K562 (cell line): ENCODE data around the gene PADI4. TPM values are rescaled to one million over a fixed set of nuclear protein-coding genes. Genes with fewer than 3 reads are reported as not detected.

Source experiments
- ATAC-seq: fragments of 200-7000 bp; cut with Tn5 transposase; 3 replicates; pipeline ENCODE4 v1.9.1; 2020; ENCODE audit warnings: moderate library complexity
- BruUV-seq: library from RNA; stranded (reverse); fragments of 400-500 nt; replicated peaks from 2 replicates; lab custom pipeline; 2021; lab: Mats Ljungman, UMichigan
- CTCF ChIA-PET: fragments of 300-600 bp; formaldehyde crosslinking; extraction: SDS; loops from one replicate; lab custom pipeline; 2021; ENCODE audit warnings: low intra/inter-chr PET ratio; lab: Yijun Ruan, JAX
- POLR2A ChIA-PET: fragments of 300-600, 350-650 bp; sonication (Branson Sonifier 250); formaldehyde crosslinking; extraction: SDS; loops from one replicate; lab custom pipeline; 2021; ENCODE audit warnings: antibody characterized with exemption, inconsistent platforms; lab: Yijun Ruan, JAX
- DNase-seq, 4 experiments: peaks; one replicate each; pipeline versions ENCODE4 v3.0.0 to v3.0.0-alpha.2; 2011 to 2018; ENCODE audit warnings: low spot score in 3 of 4, mixed read lengths in 3 of 4; ENCODE audit errors: extremely low read depth in 1 of 4
- FAIRE-seq: peaks from 2 replicates; lab custom pipeline; 2011; peaks lifted over from hg19 to GRCh38; lab: Jason Lieb, UNC
- H2AFZ ChIP-seq: 2 replicates; pipeline ENCODE4 v1.6.0; 2011; ENCODE audit warnings: low read depth, low read length, control low read depth, inconsistent platforms
- H3K27ac ChIP-seq: fragments of 200-600 bp; 3 replicates; pipeline ENCODE4 v1.8.0; 2011; ENCODE audit warnings: low read depth, mild to moderate bottlenecking, control low read depth, inconsistent platforms, low read length, moderate library complexity, mixed read lengths; ENCODE audit errors: extremely low read depth
- H3K27me3 ChIP-seq, 2 experiments: fragments of 300-600 bp in 1 of 2; 2 replicates in 1 of 2; 3 replicates in 1 of 2; pipeline versions ENCODE4 v1.6.0 to v1.8.0; 2011; ENCODE audit warnings: inconsistent platforms in 2 of 2, low read length in 2 of 2, mild to moderate bottlenecking in 1 of 2, mixed read lengths in 1 of 2, moderate library complexity in 1 of 2; ENCODE audit not compliant: control insufficient read depth in 2 of 2, insufficient read depth in 2 of 2
- H3K36me3 ChIP-seq: fragments of 300-600 bp; 3 replicates; pipeline ENCODE4 v1.8.0; 2011; ENCODE audit warnings: mild to moderate bottlenecking, low read length, inconsistent platforms; ENCODE audit not compliant: control insufficient read depth, insufficient read depth
- H3K4me1 ChIP-seq, 2 experiments: fragments of 200-600 bp in 1 of 2; replicated peaks in 1 of 2; 2 replicates in 1 of 2; 3 replicates in 1 of 2; pipeline versions ENCODE4 v1.5.1 to v1.8.0; 2011; ENCODE audit warnings: inconsistent platforms in 2 of 2, low read length in 2 of 2, mild to moderate bottlenecking in 1 of 2, mixed read lengths in 1 of 2, moderate library complexity in 1 of 2; ENCODE audit not compliant: control insufficient read depth in 2 of 2, insufficient read depth in 2 of 2
- H3K4me2 ChIP-seq: 2 replicates; pipeline ENCODE4 v1.6.1; 2011; ENCODE audit warnings: low read length, control low read depth, inconsistent platforms, mixed read lengths; ENCODE audit not compliant: insufficient read depth
- H3K4me3 ChIP-seq: fragments of 200-600 bp; sonication (generic), shearing (Covaris generic); 2 replicates; pipeline ENCODE4 v1.5.1; 2016; ENCODE audit warnings: control low read depth, inconsistent platforms
- H3K79me2 ChIP-seq: fragments of 200-600 bp; 3 replicates; pipeline ENCODE4 v1.8.0; 2011; ENCODE audit warnings: low read length, inconsistent platforms; ENCODE audit not compliant: control insufficient read depth, insufficient read depth
- H3K9ac ChIP-seq, 2 experiments: 2 replicates each; pipeline versions ENCODE4 v1.6.0 to v1.6.1; 2011; ENCODE audit warnings: low read depth in 2 of 2, low read length in 2 of 2, control low read depth in 1 of 2, inconsistent platforms in 1 of 2, mild to moderate bottlenecking in 1 of 2, mixed read lengths in 1 of 2; ENCODE audit not compliant: insufficient read depth in 1 of 2
- H3K9me1 ChIP-seq: one replicate; pipeline ENCODE4 v1.6.0; 2011; ENCODE audit warnings: inconsistent platforms, mild to moderate bottlenecking, low read length, moderate library complexity; ENCODE audit not compliant: control insufficient read depth, insufficient read depth
- H3K9me3 ChIP-seq: replicated peaks from 2 replicates; pipeline ENCODE4 v1.5.1; 2011; ENCODE audit warnings: low read depth, low read length, inconsistent platforms; ENCODE audit not compliant: control insufficient read depth, insufficient read depth
- H4K20me1 ChIP-seq: replicated peaks from 2 replicates; pipeline ENCODE4 v1.6.1; 2011; ENCODE audit warnings: low read length, inconsistent platforms, mixed read lengths; ENCODE audit not compliant: control insufficient read depth, insufficient read depth
- CTCF ChIP-seq, 3 experiments: IDR thresholded peaks in 2 of 3; conservative IDR thresholded peaks in 1 of 3; 2 replicates each; pipeline ENCODE4 v1.5.1; 2011 to 2012; ENCODE audit warnings: low read length in 3 of 3, mild to moderate bottlenecking in 3 of 3, control low read depth in 2 of 3, improper control_type of control experiment in 1 of 3, inconsistent platforms in 1 of 3, low read depth in 1 of 3, mixed read lengths in 1 of 3, moderate library complexity in 1 of 3; ENCODE audit not compliant: insufficient read depth in 2 of 3
- RAD21 ChIP-seq, 2 experiments: fragments of 250-450 bp in 1 of 2; fragments of 450-650 bp in 1 of 2; sonication (Bioruptor Pico) in 1 of 2; formaldehyde crosslinking in 1 of 2; IDR thresholded peaks in 1 of 2; conservative IDR thresholded peaks in 1 of 2; 2 replicates each; pipeline versions ENCODE4 v1.4.0 to v1.8.0; 2020 to 2022; ENCODE audit warnings: mild to moderate bottlenecking in 2 of 2, moderate library complexity in 1 of 2
- ZNF699 ChIP-seq: fragments of 250-450 bp; sonication (Bioruptor Pico); IDR thresholded peaks from 2 replicates; pipeline ENCODE4 v1.8.0; 2021; ENCODE audit warnings: mild to moderate bottlenecking, moderate library complexity; ENCODE audit not compliant: insufficient replicate concordance
- WGBS: fragments of 100-300 bp; shearing (Covaris generic); methylation state at CpG from one replicate; pipeline ENCODE4 v1.1.6; 2016; ENCODE audit warnings: low coverage, mixed read lengths; ENCODE audit not compliant: insufficient coverage; ENCODE audit errors: missing lambda C conversion rate; 5-methylcytosine and 5-hydroxymethylcytosine counted together
- in situ Hi-C: fragments of 300-500 bp; cut with MboI; formaldehyde crosslinking; loops from 4 replicates; pipeline ENCODE4 v1.15.0; 2018; ENCODE audit warnings: inconsistent platforms, mixed read lengths
- intact Hi-C: fragments of 100-400 bp; cut with micrococcal nuclease; formaldehyde crosslinking; loops from 2 replicates; pipeline ENCODE4 v1.14.2; 2022
- polyA plus RNA-seq, 8 experiments: library from polyadenylated mRNA; depleted of rRNA in 4 of 8; stranded (reverse) in 5 of 8; unstranded in 3 of 8; fragments of >200 nt; fragmentation: Nextera tagmentation in 2 of 8; fragmentation: Illumina TruSeq in 1 of 8; extraction: Ambion mirVana in 2 of 8; extraction: Trizol in 1 of 8; gene quantifications; 2 replicates each; pipeline versions ENCODE4 v1.2.1 to v1.2.3, GENCODE V29; 2011 to 2014; ENCODE audit warnings: inconsistent platforms in 1 of 8, missing spikeins in 1 of 8
- total RNA-seq, 7 experiments: library from RNA; depleted of rRNA in 6 of 7; stranded (reverse); fragments of >200 nt in 6 of 7; fragmentation: Illumina TruSeq in 2 of 7; extraction: Trizol in 2 of 7; gene quantifications; 2 replicates each; pipeline versions ENCODE4 v1.2.1 to v1.2.3, GENCODE V29; 2011 to 2021; ENCODE audit warnings: low replicate concordance in 1 of 7
- TF ChIP-seq, protein P1 (sequence below): sonication (generic); formaldehyde crosslinking; IDR thresholded peaks from 2 replicates; pipeline ENCODE4 v1.9.0; 2022; ENCODE audit warnings: mild to moderate bottlenecking, missing genetic modification reagents
- TF ChIP-seq, protein P2 (sequence below): fragments of 450-650 bp; formaldehyde crosslinking; IDR thresholded peaks from 2 replicates; pipeline ENCODE4 v1.4.0; 2020; ENCODE audit warnings: mild to moderate bottlenecking, mixed read lengths
- TF ChIP-seq, protein P3 (sequence below): IDR thresholded peaks from 2 replicates; pipeline ENCODE4 v1.6.1; 2014; ENCODE audit warnings: antibody characterized with exemption

PADI4 gene
- total and polyA plus RNA-seq, 9 of the 15 experiments (the other 6 are each of a cell fraction or from before 2014, with no cell fraction given), result 0.22 to 0.33 TPM; not detected in 7

- H3K9me1 ChIP-seq, result no peaks in the 10 kb centered on the region
- FAIRE-seq, result peak; percentile 85
- no peaks in the 10 kb centered on the region for H3K9me3 ChIP-seq
- 0 out of 2 replicates have a peak, but pooled peaks cover 5% of the 10 kb centered on the region for H4K20me1 ChIP-seq
- intact Hi-C loops, result no loop called here
- no peak overlapping the region for H3K9ac ChIP-seq
- POLR2A ChIA-PET, result interaction anchor here (0.7 to 1.0 kb wide), 2 partner anchors 8 to 14 kb away, joined by 3 read pairs; no protein-coding TSS in a partner anchor
- TF ChIP-seq, protein P1, sequence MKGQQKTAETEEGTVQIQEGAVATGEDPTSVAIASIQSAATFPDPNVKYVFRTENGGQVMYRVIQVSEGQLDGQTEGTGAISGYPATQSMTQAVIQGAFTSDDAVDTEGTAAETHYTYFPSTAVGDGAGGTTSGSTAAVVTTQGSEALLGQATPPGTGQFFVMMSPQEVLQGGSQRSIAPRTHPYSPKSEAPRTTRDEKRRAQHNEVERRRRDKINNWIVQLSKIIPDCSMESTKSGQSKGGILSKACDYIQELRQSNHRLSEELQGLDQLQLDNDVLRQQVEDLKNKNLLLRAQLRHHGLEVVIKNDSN (CRISPR knock-in tag), result 0 out of 2 replicates have a peak, but pooled peaks have one; percentile 43
- TF ChIP-seq, protein P2, sequence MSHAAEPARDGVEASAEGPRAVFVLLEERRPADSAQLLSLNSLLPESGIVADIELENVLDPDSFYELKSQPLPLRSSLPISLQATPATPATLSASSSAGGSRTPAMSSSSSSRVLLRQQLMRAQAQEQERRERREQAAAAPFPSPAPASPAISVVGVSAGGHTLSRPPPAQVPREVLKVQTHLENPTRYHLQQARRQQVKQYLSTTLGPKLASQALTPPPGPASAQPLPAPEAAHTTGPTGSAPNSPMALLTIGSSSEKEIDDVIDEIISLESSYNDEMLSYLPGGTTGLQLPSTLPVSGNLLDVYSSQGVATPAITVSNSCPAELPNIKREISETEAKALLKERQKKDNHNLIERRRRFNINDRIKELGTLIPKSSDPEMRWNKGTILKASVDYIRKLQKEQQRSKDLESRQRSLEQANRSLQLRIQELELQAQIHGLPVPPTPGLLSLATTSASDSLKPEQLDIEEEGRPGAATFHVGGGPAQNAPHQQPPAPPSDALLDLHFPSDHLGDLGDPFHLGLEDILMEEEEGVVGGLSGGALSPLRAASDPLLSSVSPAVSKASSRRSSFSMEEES (CRISPR knock-in tag), result peak; percentile 41
- TF ChIP-seq RAD21 (CRISPR knock-in tag; conservative IDR thresholded peaks at IDR 0.05 in 1 of 2, IDR thresholded peaks at IDR 0.05 in 1 of 2), result peak in 1 of 2 experiments; percentile 56; a peak in 1 of 4 replicates
- TF ChIP-seq, protein P3, sequence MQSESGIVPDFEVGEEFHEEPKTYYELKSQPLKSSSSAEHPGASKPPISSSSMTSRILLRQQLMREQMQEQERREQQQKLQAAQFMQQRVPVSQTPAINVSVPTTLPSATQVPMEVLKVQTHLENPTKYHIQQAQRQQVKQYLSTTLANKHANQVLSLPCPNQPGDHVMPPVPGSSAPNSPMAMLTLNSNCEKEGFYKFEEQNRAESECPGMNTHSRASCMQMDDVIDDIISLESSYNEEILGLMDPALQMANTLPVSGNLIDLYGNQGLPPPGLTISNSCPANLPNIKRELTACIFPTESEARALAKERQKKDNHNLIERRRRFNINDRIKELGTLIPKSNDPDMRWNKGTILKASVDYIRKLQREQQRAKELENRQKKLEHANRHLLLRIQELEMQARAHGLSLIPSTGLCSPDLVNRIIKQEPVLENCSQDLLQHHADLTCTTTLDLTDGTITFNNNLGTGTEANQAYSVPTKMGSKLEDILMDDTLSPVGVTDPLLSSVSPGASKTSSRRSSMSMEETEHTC, result 0 out of 2 replicates have a peak, but pooled peaks have one; percentile 5
- no peak for TF ChIP-seq ZNF699 (CRISPR knock-in tag)
- peak; percentile 52 to 58 (median 57) for TF ChIP-seq CTCF (IDR thresholded peaks at IDR 0.05 in 2 of 3, conservative IDR thresholded peaks at IDR 0.05 in 1 of 3; ENCODE audit: insufficient read depth in 2 of 3, low read depth in 1 of 3, low read length in 3 of 3)
- TF ChIP-seq, all 486 proteins: peak for 5
- H3K4me3 ChIP-seq, result no peak overlapping the region
- H3K79me2 ChIP-seq, result no peaks in the 10 kb centered on the region
- no peak overlapping the region for H3K4me2 ChIP-seq
- peaks cover 57 to 76% of the 10 kb centered on the region in 2 experiments for H3K27me3 ChIP-seq
- no peak overlapping the region for H2AFZ ChIP-seq
- peak in 3 of 4 experiments; percentile 30 to 50 (median 46) for DNase-seq
- H3K27ac ChIP-seq, result no peak overlapping the region
- WGBS, result 0% methylated on average over 2 of the region's 2 CpGs
- CTCF ChIA-PET, result no interaction called here
- ATAC-seq, result peak; percentile 82
- H3K4me1 ChIP-seq, result peaks cover 0 to 3% of the 10 kb centered on the region in 2 experiments; a peak in 2 of 5 replicates
- H3K36me3 ChIP-seq, result no peaks in the 10 kb centered on the region
- no TSS peak for BruUV-seq
- in situ Hi-C loops, result no loop called here
These were observed 62.6 kb downstream of the PADI4 start for GRCh38 chr1:17370618-17371017.
